Right hindlimb (tissue), 1 donor: ENCODE data around the gene PIM2.

Experiments
- DNase-seq: peaks from one replicate; pipeline ENCODE4 v3.0.0-alpha.2; 2018

PIM2 gene

GRCh38 chrX:48934581-48935300 lies 15.9 kb upstream of the PIM2 start:
- DNase-seq: no peak

- no peak for DNase-seq
Observed at GRCh38 chrX:48933757-48934156, 14.9 kb upstream of the PIM2 start.

GRCh38 chrX:48927736-48928382 lies 9.0 kb upstream of the PIM2 start:
- no peak for DNase-seq

DNA sequence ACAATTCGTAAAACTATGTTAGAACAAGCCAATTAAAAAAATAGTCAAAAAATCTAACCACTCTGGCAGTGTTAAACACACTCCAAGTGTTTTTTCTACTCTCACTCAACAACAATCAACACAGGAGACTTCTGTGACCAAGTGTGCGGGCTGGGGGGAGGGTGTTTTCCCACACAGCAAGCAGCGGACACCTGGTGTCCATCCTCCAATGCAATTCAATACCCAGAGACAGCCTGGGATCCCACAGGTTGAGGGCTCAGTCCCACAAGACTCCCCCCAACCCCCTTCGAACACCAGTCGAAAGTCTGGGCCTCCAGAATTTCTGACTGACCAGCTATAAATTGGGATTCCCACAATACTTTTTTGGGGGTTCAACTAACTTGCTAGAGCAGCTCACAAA lies 8.3 kb upstream of the PIM2 start:
- DNase-seq: no peak

DNA sequence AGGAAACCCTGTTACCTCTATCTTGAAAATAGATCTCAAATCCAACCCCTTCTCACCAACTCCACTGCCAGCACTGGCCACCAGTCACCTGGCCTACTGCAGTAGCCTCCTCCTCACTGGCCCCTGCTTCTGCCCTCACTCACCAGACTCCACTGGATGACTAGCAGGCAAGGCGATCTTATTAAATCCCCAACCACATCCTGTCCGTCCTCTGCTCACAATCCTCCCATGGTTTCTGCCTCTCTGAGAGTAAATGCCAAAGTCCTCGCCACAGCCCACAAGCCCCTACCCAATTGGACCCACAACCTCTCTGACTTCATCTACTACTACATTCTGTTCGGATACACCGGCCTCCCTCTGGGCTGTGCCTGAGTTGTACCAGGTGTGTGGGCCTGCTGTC lies 5.4 kb upstream of the PIM2 start:
- DNase-seq: no peak

GRCh38 chrX:48923771-48924170 lies 4.9 kb upstream of the PIM2 start:
- DNase-seq: no peak

- DNase-seq: no peak
Observed at GRCh38 chrX:48920718-48921104, 1.9 kb upstream of the PIM2 start.

- no peak for DNase-seq
Observed at GRCh38 chrX:48919947-48920717, 1.3 kb upstream of the PIM2 start.

GRCh38 chrX:48919360-48919841 lies 577 bp upstream of the PIM2 start:
- no peak for DNase-seq

- DNase-seq: no peak
Observed at GRCh38 chrX:48918301-48918642, 552 bp downstream of the PIM2 start.

- peak; percentile 91 for DNase-seq
Observed at GRCh38 chrX:48917139-48918001, 1.5 kb downstream of the PIM2 start.

DNA sequence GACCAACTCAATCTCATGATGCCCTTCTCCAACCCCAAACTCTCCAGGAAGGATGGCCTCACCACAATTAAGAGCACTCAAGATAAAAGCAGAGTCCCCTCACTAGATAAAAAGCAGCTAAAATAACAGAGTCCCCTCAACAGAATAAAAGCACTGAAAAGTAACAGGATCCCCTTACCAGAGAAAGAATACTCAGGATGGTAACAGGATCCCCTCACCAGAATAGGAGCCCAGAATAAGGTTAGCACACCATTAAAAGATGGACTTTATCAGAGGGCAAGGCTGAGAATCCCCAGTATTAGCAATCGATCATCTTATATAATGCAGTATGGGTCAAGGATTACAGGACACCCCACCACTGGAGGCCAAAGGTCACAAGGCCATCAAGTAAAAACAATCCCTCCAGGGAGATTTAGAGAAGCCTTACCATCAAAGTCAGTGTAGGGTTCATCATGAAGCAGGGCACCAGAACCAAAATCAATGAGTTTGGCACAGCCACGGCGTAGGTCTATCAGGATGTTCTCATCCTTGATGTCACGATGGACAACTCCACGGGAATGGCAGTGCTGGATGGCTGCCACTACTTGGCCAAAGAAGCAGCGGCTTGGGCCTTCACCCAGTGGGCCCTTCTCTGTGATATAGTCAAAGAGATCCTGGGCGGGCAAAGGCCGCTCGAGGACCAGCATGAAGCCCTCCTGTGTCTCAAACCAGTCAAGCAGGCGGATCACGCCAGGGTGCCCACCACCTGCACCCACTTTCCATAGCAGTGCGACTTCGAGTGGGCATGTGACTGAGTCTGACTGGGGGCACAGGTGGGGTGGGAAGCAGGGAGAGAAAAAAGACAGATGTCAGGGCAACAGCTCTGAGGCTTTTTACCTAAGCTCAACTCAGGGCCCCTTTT lies 4.0 kb downstream of the PIM2 start:
- DNase-seq: no peak

DNA sequence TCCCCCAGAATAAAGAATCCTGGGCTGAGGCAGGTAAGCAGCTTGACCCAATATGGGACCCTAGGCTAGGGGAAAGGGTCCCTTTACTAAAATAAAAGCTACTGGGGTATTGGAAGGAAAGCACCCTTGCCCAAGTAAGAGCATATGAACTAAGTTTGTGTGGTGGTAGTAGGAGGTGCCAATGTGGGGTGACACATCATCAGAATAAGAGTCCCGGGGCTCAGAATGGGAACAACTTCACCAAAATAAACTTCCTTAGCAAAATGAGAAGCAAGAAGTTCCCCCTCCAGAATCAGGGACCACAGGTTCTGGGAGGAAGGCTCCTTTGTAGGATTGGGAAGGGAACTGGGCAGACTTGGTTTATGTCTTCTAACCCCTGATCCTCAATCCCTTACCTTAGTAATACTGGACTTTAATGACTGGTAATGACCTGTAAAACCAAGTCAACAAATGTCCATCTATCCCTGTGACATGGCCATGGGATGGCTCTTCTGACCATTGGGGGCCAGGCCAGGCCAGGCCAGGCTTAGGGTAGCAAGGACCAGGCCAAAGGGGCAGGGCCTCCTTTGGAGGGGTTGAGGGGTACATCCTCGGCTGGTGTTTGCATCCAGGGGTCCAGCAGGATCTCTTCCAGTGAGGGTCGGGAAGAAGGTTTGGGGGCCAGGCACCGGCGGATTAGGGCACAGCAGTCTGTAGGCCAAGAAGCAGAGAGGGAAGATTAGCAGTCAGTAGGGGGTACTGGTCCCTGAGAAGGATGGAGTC lies 5.0 kb downstream of the PIM2 start:
- DNase-seq: no peak

GRCh38 chrX:48911412-48912182 lies 7.2 kb downstream of the PIM2 start, which contains the start of gene SLC35A2:
SLC35A2 (minus strand) TSS chrX:48911646; CDS start chrX:48911636, 10 bp downstream.
- DNase-seq: peak; percentile 86

GRCh38 chrX:48910926-48911411 lies 7.9 kb downstream of the PIM2 start:
- DNase-seq: no peak

DNA sequence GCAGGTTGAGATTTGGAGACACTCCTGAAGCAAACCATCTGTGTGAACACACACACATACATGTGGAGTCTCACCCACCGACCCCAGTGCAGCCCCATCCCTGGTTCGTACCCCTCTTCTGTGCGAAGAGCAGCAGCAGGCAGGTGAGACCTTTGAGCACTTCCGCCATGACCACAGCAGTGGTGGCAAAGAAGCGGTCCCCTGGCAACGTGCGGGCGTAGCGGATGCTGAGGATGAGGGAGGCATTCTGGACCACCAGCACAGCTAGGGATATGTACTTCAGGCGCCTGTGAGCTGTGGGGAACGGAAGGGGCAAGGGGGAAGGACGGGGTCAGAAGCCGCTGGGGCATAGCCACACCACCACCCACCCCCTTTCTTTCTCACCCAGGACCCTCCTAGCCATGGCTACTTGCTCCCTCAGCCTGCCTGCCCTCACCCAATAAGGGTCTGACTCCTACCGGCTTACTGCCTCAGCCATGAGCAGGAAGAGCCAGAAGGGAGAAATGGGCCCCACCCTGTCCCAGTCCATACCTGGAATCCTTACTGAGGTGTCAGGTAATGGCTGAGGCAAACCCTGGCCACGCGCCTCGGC lies 9.0 kb downstream of the PIM2 start:
- DNase-seq: no peak

DNA sequence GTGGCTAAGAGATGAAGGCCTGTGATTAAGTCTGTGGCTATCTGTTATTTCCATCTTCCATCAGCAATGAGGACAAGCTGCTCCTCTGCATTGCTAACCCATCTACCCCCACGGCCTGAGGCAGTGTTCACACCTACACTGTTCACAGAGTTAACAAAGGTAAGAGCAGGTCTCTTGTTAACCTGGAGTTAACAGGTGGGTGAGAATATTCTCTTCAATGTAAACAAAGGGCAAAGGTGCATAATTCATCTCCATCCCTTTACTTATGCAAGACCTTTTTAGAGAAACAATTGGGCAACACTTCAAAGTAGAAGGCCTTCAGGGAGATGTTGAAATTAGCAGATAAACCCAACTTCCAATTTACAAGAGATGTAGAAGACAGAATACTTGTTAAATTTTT lies 10.2 kb downstream of the PIM2 start:
- no peak for DNase-seq

GRCh38 chrX:48905090-48905790 lies 13.6 kb downstream of the PIM2 start:
- no peak for DNase-seq

- no peak for DNase-seq
Observed at GRCh38 chrX:48904626-48905025, 14.2 kb downstream of the PIM2 start.
